Stimulated activated CD8-positive, alpha-beta memory T cell treated with anti-CD3 and anti-CD28 coated beads, Interleukin-12 subunit alpha, Interleukin-12 subunit beta, amount 100 ng/mL, for 24 hours (primary cell): Measurements from ENCODE around the gene HSPA5.
"Not testable (repeated sequence)": the region's sequence is repeated elsewhere in the genome, so short reads cannot be mapped to it uniquely, and the experiment has no call there.

ENCODE experiments used
- DNase-seq: peaks from one replicate; pipeline ENCODE4 v3.0.0-alpha.2; 2020; ENCODE audit errors: extremely low read depth

Gene HSPA5

GRCh38 chr9:125241000-125241862 is at the start of gene HSPA5:
HSPA5 (minus strand) TSS chr9:125241343; CDS start chr9:125241126, 217 bp downstream.
- DNase-seq, result peak; percentile 97

DNA sequence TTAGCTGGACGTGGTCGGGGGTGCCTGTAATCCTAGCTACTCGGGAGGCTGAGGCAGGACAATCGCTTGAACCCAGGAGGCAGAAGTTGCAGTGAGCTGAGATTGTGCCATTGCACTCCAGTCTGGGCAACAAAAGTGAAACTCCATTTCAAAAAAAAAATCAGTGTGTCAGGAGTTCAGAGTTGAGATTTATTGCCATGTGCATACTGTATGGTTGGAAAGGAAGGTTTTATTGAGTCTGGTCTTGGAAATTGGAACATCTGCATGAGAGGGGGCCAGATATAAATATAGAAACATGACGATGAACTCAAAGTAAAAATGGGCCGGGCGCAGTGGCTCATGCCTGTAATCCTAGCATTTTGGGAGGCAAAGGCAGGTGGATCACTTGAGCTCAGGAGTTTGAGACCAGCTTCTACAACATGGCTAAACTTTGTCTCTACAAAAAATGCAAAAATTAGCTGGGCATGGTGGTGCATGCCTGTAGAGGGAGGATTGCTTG is 45.8 kb upstream of the HSPA5 start:
- not testable (repeated sequence) for DNase-seq

DNA sequence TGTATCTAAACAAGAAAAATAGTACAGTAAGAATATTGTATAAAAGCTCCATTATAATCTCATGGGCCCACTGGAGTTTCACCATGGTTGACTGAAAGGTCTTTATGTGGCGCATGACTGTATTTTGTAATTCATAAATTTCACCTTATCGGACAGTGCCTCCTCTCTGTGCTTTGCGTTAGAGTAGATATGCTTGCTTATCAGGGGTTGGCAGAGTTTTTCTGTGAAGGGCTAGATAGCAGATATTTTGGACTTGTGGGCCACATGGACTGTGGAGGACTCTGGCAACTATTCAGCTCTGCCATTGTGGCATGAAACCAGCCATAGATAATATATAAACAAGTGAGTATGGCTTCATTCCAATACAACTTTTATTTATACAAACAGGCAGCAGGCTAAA is 43.7 kb upstream of the HSPA5 start:
- DNase-seq, result no peak

- no peak for DNase-seq
These were observed 39.8 kb upstream of the HSPA5 start for GRCh38 chr9:125280945-125281344.

GRCh38 chr9:125277411-125277810 is 36.3 kb upstream of the HSPA5 start:
- no peak for DNase-seq

GRCh38 chr9:125276771-125277170 is 35.6 kb upstream of the HSPA5 start:
- no peak for DNase-seq

GRCh38 chr9:125272697-125273096 is 31.6 kb upstream of the HSPA5 start:
- DNase-seq, result no peak

- no peak for DNase-seq
These were observed 29.9 kb upstream of the HSPA5 start for GRCh38 chr9:125271081-125271480.

- DNase-seq, result no peak
These were observed 27.9 kb upstream of the HSPA5 start for GRCh38 chr9:125269014-125269397.

DNA sequence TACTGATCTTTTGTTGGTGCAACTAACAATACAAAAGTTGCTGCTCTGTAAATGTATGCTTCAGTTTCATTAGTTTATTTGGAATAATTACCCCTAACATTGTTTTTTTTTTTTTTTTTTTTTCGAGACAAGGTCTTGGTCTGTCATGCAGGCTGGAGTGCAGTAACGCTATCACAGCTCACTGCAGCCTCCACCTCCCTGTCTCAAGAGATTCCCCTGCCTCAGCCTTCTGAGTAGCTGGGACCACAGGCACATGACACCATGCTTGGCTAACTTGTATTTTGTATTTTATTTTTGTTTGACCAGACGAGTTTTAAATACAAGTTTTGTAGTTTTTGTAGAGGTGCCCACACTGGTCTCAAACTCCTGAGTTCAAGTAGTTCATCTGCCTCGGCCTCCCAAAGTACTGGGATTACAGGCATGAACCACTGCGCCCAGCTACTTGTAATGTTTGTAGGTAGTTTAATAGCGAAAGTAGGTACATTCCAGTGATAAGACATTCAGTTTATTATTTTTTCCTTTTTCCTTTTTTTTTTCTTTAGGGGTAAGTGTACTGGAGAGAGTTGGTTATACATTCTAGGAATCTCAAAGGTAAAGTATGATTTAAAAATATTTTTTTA is 27.4 kb upstream of the HSPA5 start:
- no peak for DNase-seq

- DNase-seq, result not testable (repeated sequence)
These were observed 22.9 kb upstream of the HSPA5 start for GRCh38 chr9:125264068-125264467.

DNA sequence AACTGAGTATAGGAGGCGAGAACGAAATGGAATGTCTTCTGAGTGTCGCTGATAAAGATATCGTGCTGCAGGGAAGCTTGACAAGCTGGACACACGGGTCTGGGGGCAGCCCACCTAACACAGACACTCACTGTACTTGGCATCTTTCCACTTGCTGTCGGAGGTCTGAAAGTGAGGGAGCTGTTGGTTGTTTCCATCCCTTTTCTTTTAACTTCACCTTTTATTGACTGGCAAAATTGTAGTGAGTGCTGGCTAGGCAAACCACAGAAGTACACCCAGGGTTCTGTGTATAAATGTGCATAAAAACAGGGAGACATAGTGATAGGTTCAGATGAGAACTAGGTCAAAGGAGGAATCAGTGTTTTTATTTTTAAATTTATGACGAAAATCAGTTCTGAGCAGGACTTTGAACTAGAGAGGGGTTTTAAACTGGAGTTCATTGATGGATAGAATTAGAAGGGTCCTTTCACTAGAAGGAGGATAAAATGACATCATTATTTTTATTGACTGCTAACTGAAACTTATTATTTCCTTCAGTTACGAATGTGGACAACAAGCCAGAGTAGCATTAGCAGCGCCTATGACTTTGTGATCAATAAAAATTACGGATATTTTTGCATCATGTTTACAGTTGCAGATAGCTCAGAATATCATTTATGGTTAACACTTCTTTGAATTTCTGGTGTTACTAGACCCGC is 21.3 kb upstream of the HSPA5 start:
- no peak for DNase-seq

- peak; percentile 72 for DNase-seq
These were observed 20.6 kb upstream of the HSPA5 start, which contains the start of gene GAPVD1 for GRCh38 chr9:125261501-125262293. GAPVD1 (plus strand) TSS chr9:125261826; CDS start chr9:125298922, 37,096 bp downstream.

DNA sequence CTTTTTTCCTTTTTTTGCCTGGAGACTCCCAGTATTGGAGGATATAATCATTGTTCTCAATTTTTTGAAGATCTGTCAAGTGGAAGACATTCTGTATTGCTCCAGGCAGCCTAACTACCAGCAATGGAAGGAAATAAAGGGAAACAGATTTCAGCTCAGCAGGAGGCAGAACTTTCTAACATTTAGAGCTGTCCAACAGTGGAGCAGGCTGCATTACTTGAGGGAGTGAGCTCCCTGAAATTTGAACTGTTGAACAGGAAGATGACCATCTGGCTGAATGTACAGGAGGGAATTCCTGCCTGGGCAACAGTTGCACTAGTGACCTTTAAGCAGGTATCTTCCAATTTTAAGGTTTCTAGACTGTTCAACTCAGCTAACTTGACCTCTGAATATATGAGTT is 19.4 kb upstream of the HSPA5 start:
- DNase-seq, result no peak

DNA sequence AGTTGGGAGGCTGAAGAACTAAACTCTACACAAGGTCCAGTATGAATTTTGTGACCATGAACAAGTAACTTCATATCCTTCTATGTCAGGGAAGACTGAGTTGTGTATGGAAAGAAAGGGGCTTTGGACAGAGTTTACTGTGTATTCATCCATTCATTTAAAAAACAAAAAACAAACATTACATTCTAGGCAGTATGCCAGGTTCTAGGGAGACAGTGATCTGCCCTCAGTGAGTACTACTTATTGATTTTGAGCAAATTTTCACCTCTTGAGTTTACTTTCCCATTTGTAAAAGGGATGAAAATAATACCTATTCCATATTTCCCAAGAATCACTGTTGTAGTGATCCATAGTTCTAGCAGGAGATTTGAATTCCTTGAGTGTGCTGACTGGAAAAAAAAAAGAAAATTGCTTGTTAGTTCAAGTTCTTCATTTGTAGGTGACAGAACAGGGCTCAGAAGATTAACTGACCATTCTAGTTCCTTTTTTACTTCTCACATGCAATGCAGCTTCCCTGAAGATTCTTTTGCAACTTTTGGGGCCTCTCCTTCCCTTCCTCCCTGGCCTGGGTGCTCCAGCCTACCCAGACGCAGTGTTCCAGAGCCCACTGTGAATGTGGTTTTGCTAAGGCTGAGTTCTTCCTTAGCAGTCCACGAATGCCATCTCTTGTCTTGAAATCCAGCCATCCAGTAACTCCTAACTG is 17.8 kb upstream of the HSPA5 start:
- no peak for DNase-seq

DNA sequence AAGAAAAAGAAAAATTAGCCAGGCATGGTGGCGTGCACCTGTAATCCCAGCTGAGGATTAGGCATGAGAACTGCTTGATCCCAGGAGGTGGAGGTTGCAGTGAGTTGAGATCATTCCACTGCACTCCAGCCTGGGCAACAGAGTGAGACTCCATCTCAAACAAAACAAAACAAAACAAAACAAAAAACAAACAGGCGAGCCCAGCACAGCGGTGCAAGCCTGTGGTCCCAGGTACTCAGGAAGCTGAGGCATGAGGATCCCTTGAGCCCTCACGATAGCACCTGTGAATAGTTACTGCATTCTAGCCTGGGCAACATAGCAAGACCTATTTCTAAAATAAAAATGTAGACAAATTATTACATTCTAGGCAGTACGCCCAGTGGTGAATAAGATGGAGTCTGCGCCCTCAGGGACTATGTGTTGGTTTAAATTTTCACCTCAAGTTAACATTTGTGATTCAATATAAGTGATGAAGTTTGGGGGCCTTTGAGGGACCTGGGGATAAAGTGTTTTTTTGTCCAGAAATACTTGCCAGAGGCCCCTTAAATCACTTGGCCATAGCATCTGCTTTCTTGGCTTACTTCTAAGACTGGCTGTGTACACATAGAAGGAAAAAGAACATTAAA is 17.1 kb upstream of the HSPA5 start:
- DNase-seq, result no peak

DNA sequence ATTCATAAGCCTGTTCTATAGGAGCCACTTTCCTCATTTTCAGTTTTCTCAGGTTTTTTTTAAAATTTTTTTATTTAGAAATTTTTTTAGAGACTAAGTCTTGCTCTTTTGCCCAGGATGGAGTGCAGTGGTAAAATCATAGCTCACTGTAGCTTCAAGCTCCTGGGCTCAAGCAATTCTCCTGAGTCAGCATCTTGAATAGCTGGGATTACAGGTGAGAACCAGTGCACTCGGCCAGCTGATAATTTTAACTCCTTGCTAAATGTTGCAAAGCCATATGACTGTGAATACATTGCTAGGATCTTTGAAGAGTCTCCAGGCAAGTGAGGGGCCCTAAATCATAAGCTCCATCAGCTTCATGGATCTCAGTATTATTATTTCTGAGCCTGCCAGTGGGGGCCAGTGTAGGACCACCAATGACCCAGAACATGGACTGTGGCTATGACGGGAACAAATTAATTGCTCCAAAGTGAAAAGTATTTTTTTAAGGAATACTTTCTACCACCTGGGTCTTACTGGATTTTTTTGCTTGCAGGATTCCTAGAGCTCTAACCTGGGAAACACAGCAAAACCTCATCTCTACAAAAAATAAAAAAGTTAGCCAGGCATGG is 14.7 kb upstream of the HSPA5 start:
- no peak for DNase-seq

GRCh38 chr9:125254231-125254630 is 13.1 kb upstream of the HSPA5 start:
- DNase-seq, result no peak

GRCh38 chr9:125246261-125246667 is 5.1 kb upstream of the HSPA5 start:
- DNase-seq, result no peak

GRCh38 chr9:125243792-125244260 is 2.7 kb upstream of the HSPA5 start:
- no peak for DNase-seq
